C4-2B (cell line): ENCODE measurements around the gene LY86.

Experiments used
- CTCF ChIP-seq: fragments of 450-650 bp; conservative IDR thresholded peaks from 2 replicates; pipeline ENCODE4 v1.5.1; 2017; ENCODE audit warnings: mild to moderate bottlenecking
- ZFX ChIP-seq: fragments of 450-650 bp; IDR thresholded peaks from 2 replicates; pipeline ENCODE4 v1.6.1; 2017

GRCh38 chr6:6661191-6661590 is 72.7 kb downstream of the LY86 start:
- TF ChIP-seq CTCF (no peak), ZFX (no peak)
